ENCODE measurements around the gene PLA2G4D.

GRCh38 chr15:42111924-42112323, 17.6 kb upstream of the PLA2G4D start:
- TF ChIP-seq CTCF (IDR thresholded peaks at IDR 0.05; ENCODE audit: borderline replicate concordance, extremely low read depth, low read length, poor library complexity, severe bottlenecking) (no peak), EZH2 (IDR thresholded peaks at IDR 0.05; ENCODE audit: borderline replicate concordance, low read depth, low read length, severe bottlenecking) (no peak)

Data from DND-41 (cell line).